Keratinocyte (primary cell): ENCODE measurements around the gene NMRK2. TPM values are rescaled to one million over a fixed set of nuclear protein-coding genes. Genes with fewer than 3 reads are reported as not detected.

ENCODE experiments used
- DNase-seq: peaks from one replicate; pipeline ENCODE4 v3.0.0-alpha.2; 2011; ENCODE audit warnings: low read depth, missing footprints, low spot score
- FAIRE-seq: peaks from 2 replicates; lab custom pipeline; 2011; peaks lifted over from hg19 to GRCh38; lab: Jason Lieb, UNC
- H2AFZ ChIP-seq: 2 replicates; pipeline ENCODE4 v1.6.0; 2012; ENCODE audit warnings: low read length, control low read depth, inconsistent platforms; ENCODE audit not compliant: control insufficient read depth
- H3K27ac ChIP-seq: 2 replicates; pipeline ENCODE4 v1.5.1; 2011; ENCODE audit warnings: low read length; ENCODE audit not compliant: control insufficient read depth, insufficient read depth
- H3K27me3 ChIP-seq: 3 replicates; pipeline ENCODE4 v1.6.0; 2011; ENCODE audit warnings: low read length; ENCODE audit not compliant: control insufficient read depth, insufficient read depth; ENCODE audit errors: extremely low read depth
- H3K36me3 ChIP-seq, 2 experiments: 2 replicates in 1 of 2; 3 replicates in 1 of 2; pipeline ENCODE4 v1.5.1; 2011; ENCODE audit warnings: low read length in 2 of 2, mild to moderate bottlenecking in 1 of 2; ENCODE audit not compliant: control insufficient read depth in 2 of 2, insufficient read depth in 2 of 2; ENCODE audit errors: extremely low read depth in 1 of 2
- H3K4me1 ChIP-seq: 3 replicates; pipeline ENCODE4 v1.5.1; 2011; ENCODE audit warnings: low read length; ENCODE audit not compliant: control insufficient read depth, insufficient read depth; ENCODE audit errors: extremely low read depth
- H3K4me2 ChIP-seq: 3 replicates; pipeline ENCODE4 v1.6.0; 2011; ENCODE audit warnings: low read depth, low read length; ENCODE audit not compliant: control insufficient read depth, insufficient read depth; ENCODE audit errors: extremely low read depth
- H3K4me3 ChIP-seq, 3 experiments: fragments of 200-600 bp in 1 of 3; sonication (generic) in 1 of 3; 2 replicates in 2 of 3; 3 replicates in 1 of 3; pipeline ENCODE4 v1.5.1; 2011 to 2016; ENCODE audit warnings: low read length in 3 of 3, mild to moderate bottlenecking in 3 of 3, control low read depth in 2 of 3, inconsistent platforms in 1 of 3, low read depth in 1 of 3, mixed read lengths in 1 of 3, mixed run types in 1 of 3, moderate library complexity in 1 of 3; ENCODE audit not compliant: control insufficient read depth in 2 of 3, insufficient read depth in 2 of 3; ENCODE audit errors: extremely low read depth in 1 of 3
- H3K79me2 ChIP-seq: 2 replicates; pipeline ENCODE4 v1.6.0; 2012; ENCODE audit warnings: low read length; ENCODE audit not compliant: control insufficient read depth, insufficient read depth
- H3K9ac ChIP-seq: 3 replicates; pipeline ENCODE4 v1.6.0; 2011; ENCODE audit warnings: low read length; ENCODE audit not compliant: control insufficient read depth, insufficient read depth; ENCODE audit errors: extremely low read depth
- H3K9me1 ChIP-seq: 3 replicates; pipeline ENCODE4 v1.6.0; 2011; ENCODE audit warnings: low read length; ENCODE audit not compliant: control insufficient read depth, insufficient read depth; ENCODE audit errors: extremely low read depth
- H3K9me3 ChIP-seq: 2 replicates; pipeline ENCODE4 v1.5.1; 2012; ENCODE audit warnings: low read depth, low read length; ENCODE audit not compliant: control insufficient read depth
- H4K20me1 ChIP-seq: 3 replicates; pipeline ENCODE4 v1.6.0; 2011; ENCODE audit warnings: low read length; ENCODE audit not compliant: control insufficient read depth, insufficient read depth; ENCODE audit errors: extremely low read depth
- EZH2 ChIP-seq: IDR thresholded peaks from one replicate; pipeline ENCODE4 v1.6.1; 2012; ENCODE audit warnings: inconsistent platforms, mild to moderate bottlenecking, low read length, moderate library complexity
- dilution Hi-C: fragments of 300-500 bp; cut with MboI; formaldehyde crosslinking; loops from one replicate; pipeline ENCODE4 v1.7.0; 2020; ENCODE audit warnings: low sequenced_read_pairs; ENCODE audit not compliant: extremely low pct_ligation_motif_present
- polyA plus RNA-seq, 5 experiments: library from polyadenylated mRNA; depleted of rRNA in 3 of 5; stranded (reverse) in 3 of 5; stranded (forward) in 1 of 5; unstranded in 1 of 5; fragments of >200 nt; gene quantifications; 1 replicate in 1 of 5; 2 replicates in 3 of 5; 3 replicates in 1 of 5; pipeline versions ENCODE4 v1.2.1 to v1.2.3, GENCODE V29; 2011 to 2012; ENCODE audit warnings: missing spikeins in 2 of 5, low read depth in 1 of 5, low replicate concordance in 1 of 5
- TF ChIP-seq, protein P1 (sequence below), 3 experiments: IDR thresholded peaks in 1 of 3; conservative IDR thresholded peaks in 1 of 3; optimal IDR thresholded peaks in 1 of 3; 2 replicates in 2 of 3; 3 replicates in 1 of 3; pipeline versions ENCODE3 to v1.5.1; 2011; ENCODE audit warnings: low read length in 3 of 3, mild to moderate bottlenecking in 3 of 3, moderate library complexity in 2 of 3, control low read depth in 1 of 3, inconsistent platforms in 1 of 3; ENCODE audit not compliant: insufficient read depth in 2 of 3; ENCODE audit errors: extremely low read depth in 1 of 3

NMRK2 gene
- polyA plus RNA-seq, 1 donor (not counting 4 experiments of a cell fraction or from before 2014, with no cell fraction given): not detected

DNA sequence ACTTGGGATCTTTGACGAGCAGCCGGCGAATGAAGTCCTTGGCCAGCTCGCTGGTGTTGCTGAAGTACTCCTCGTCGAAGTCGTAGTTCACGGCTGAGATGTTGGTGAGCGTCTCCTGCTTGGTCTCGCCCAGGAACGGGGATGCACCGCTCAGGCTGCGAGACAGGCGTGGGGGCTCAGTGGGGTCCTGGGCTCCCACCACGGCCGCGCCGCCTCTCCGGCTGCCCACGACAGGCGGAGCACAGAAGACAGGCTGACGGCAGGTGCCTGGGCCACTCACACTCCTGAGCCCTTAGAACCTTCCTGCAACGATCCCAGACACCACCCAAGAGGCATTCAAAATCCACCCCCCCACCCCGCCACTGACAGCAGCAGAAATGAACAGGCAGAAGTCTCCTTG, 28.1 kb downstream of the NMRK2 start:
- H3K36me3 ChIP-seq: peaks cover 23 to 42% of the 10 kb centered on the region in 2 experiments
- H3K4me2 ChIP-seq: no peak overlapping the region
- peaks cover 3% of the 10 kb centered on the region for H4K20me1 ChIP-seq
- no peaks in the 10 kb centered on the region for H3K4me1 ChIP-seq
- dilution Hi-C loops: no loop called here
- no peak overlapping the region for H3K27ac ChIP-seq
- H3K9me1 ChIP-seq: no peaks in the 10 kb centered on the region
- no peak overlapping the region for H3K9ac ChIP-seq
- no peak for DNase-seq
- no peaks in the 10 kb centered on the region for H3K9me3 ChIP-seq
- H3K27me3 ChIP-seq: no peaks in the 10 kb centered on the region
- no peak overlapping the region for H3K4me3 ChIP-seq
- no peak for FAIRE-seq
- H2AFZ ChIP-seq: no peak overlapping the region
- peaks cover 24% of the 10 kb centered on the region for H3K79me2 ChIP-seq
- TF ChIP-seq EZH2: no peak
- TF ChIP-seq, protein P1, sequence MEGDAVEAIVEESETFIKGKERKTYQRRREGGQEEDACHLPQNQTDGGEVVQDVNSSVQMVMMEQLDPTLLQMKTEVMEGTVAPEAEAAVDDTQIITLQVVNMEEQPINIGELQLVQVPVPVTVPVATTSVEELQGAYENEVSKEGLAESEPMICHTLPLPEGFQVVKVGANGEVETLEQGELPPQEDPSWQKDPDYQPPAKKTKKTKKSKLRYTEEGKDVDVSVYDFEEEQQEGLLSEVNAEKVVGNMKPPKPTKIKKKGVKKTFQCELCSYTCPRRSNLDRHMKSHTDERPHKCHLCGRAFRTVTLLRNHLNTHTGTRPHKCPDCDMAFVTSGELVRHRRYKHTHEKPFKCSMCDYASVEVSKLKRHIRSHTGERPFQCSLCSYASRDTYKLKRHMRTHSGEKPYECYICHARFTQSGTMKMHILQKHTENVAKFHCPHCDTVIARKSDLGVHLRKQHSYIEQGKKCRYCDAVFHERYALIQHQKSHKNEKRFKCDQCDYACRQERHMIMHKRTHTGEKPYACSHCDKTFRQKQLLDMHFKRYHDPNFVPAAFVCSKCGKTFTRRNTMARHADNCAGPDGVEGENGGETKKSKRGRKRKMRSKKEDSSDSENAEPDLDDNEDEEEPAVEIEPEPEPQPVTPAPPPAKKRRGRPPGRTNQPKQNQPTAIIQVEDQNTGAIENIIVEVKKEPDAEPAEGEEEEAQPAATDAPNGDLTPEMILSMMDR (optimal IDR thresholded peaks at IDR 0.05 in 1 of 3, IDR thresholded peaks at IDR 0.05 in 1 of 3, conservative IDR thresholded peaks at IDR 0.05 in 1 of 3; ENCODE audit: extremely low read depth in 1 of 3, insufficient read depth in 2 of 3, low read length in 3 of 3): no peak

GRCh38 chr19:3963458-3964255, 30.8 kb downstream of the NMRK2 start:
- Histone ChIP-seq H3K79me2 (peaks cover 47% of the 10 kb centered on the region), H3K4me3 (no peak overlapping the region), H3K9me3 (no peaks in the 10 kb centered on the region), H3K9ac (no peak overlapping the region), H3K36me3 (peaks cover 37 to 48% of the 10 kb centered on the region in 2 experiments), H4K20me1 (peaks cover 21% of the 10 kb centered on the region), H3K4me1 (peaks cover 8% of the 10 kb centered on the region), H3K27me3 (no peaks in the 10 kb centered on the region), H3K9me1 (no peaks in the 10 kb centered on the region), H2AFZ (no peak overlapping the region), H3K4me2 (no peak overlapping the region), H3K27ac (no peak overlapping the region)
- dilution Hi-C loops: no loop called here
- no peak for FAIRE-seq
- DNase-seq: no peak
- TF ChIP-seq, protein P1 (optimal IDR thresholded peaks at IDR 0.05 in 1 of 3, IDR thresholded peaks at IDR 0.05 in 1 of 3, conservative IDR thresholded peaks at IDR 0.05 in 1 of 3; ENCODE audit: extremely low read depth in 1 of 3, insufficient read depth in 2 of 3, low read length in 3 of 3): no peak
- no peak for TF ChIP-seq EZH2
